GM18907 (cell line): ENCODE data around the gene DUSP2.

Source experiments
- ATAC-seq: cut with Tn5 transposase; IDR thresholded peaks from one replicate; pipeline ENCODE4 v1.9.1; 2021; ENCODE audit warnings: mild to moderate bottlenecking, moderate library complexity; ENCODE audit not compliant: unreplicated experiment

Gene DUSP2

DNA sequence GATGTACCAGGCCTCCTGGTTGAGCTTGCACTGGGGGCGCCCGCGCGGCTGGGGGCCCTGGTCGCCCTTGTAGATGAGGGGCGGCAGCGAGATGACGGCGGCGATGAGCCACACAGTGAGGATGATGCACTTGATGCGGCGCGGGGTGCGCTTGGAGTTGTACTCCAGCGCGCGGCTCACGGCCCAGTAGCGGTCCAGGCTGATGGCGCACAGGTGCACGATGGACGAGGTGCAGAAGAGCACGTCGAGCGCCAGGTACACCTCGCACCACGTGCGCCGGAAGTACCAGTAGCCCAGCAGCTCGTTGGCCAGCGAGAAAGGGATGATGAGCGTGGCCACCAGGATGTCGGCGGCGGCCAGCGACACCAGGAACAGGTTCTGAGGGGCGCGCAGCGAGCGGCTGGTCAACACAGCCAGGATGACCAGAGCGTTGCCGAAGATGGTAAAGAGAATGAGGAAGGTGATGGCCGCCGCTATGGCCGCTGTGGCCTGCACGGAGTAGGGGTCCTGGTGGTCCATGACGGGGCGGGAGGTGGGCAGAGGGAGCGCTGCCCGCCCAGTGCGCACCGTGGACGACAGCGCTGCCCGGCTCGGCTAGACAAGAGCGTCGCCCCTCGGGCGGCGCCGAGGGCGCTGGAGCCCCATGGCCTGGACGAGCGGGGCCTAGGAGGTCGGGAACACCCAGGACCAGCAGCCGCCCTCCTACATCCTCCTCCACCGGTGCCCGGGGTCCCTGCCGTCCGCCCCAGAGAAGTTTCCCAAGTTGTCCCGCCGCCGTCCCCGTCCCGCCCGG lies 29.4 kb downstream of the DUSP2 start:
- no peak for ATAC-seq

DNA sequence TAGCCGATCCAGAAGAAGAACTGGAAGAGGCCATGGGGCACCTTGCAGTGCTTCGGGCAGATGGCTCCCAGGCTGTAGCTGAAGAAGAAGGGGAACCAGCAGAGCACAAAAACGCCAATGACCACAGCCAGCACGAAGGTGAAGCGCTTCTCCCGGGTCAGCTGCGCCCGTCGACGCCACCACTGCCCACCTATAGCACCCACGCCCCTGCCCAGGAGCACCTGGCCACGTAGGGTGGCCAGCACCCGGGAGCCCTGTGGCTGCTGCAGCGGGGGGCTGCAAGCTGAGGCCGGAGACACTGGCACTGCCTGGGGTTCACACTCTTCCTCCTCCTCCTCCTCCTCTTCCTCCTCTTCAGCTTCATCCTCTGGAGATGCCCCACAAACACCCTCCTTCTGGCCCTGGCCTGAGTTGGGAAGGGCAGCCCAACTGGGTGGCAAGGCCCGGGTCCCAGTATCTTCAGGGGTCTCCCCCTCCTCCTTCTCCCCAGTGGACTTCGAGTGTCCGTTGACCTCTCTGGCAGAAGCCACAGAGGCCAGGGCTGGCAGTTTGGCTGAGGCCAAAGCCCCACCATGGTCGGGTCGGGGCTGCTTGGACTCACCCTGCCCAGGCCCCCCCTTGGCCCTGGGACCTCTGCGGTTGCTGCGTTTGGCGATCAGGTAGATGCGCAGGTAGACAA lies 30.2 kb downstream of the DUSP2 start:
- no peak for ATAC-seq

DNA sequence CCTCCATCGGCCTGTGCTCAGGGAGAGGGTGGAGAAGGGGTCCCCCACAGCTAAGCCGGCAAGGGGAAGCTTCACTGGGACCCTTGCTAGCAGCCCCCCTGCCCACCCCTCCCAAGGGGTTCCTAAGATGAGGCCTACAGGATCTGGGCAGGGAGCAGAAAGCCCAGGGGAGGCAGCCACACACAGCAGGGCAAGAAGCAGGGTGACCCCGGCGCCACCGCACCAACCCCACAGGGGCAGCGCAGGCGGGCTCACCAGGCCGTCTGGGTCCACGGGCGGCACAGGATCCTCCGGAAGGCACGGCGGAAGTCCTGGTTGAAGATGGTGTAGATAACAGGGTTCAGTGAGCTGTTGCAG lies 30.7 kb downstream of the DUSP2 start:
- no peak for ATAC-seq

DNA sequence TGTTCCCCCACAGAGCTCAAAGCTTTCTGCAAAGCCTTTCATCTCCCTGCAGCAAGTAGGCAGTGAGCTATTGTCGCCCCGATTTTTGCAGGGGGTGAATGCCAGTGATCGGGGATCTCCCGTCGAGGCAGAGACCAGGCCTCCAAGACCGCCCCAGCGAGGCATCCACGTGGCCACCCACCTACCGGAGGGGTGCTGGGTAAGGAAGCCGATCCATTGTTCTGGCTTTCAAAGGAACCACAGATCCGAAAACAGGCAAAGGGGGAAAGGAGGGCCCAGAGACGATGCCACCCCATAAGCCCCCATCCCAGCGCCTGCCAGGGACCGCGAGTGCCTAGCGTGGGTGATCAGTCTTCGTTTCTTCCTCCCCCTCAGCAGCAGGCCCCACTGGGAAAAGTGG lies 31.3 kb downstream of the DUSP2 start:
- no peak for ATAC-seq

DNA sequence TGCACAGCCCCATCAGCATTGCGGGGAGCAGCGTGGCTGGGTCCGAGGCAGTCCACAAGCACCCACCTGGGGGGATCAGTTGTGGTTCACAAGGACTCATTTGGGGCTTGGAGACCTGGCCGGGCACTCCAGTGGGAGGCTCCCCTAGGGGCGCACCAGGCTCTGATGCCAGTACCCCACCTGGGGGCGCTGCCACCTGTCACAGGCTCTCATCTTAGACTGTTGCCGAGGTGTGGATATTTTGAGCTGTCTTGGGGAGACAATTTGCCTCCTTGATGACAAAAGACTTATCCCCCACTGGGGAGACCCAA lies 31.9 kb downstream of the DUSP2 start:
- no peak for ATAC-seq

DNA sequence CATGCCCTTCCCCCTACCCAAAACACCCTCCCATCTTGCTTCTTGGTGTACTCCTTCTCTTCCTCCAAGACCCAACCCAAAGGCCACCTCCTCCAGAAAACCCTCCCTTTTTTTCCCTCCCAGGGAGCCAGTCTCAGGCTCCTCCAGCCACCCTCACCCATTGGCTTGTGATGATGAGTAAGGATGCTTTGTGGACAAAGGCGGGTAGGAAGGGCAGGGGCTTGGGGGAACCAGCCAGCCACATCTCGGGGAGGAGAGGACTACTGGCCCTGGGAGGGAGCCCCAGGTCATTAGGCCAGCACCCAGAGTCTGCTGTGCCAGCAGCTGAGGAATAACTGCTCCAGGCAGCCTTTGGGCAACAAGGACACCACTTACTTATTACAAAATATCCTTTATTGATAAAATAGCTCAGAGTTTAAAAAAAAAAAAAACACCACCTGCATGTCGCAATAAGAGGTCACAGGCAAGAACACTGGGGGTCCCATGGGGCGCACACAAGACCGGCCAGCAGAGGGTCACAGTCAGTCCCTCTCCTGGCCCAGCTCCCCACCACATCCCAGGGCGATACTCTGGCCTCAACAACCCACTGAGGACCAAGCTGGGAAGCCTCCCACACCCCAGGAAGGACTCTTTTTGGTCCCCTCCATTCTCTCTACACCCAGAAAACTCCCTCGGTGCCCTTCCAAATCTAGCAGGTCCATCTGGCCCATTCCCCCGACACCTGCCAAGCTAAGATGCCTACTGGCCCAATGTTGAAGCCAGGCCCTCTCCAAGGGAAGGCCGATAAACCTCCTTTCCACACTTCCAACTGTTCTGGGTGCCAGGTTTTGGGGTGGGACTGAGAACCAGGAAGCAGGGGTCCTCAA lies 32.5 kb downstream of the DUSP2 start:
- ATAC-seq = no peak

DNA sequence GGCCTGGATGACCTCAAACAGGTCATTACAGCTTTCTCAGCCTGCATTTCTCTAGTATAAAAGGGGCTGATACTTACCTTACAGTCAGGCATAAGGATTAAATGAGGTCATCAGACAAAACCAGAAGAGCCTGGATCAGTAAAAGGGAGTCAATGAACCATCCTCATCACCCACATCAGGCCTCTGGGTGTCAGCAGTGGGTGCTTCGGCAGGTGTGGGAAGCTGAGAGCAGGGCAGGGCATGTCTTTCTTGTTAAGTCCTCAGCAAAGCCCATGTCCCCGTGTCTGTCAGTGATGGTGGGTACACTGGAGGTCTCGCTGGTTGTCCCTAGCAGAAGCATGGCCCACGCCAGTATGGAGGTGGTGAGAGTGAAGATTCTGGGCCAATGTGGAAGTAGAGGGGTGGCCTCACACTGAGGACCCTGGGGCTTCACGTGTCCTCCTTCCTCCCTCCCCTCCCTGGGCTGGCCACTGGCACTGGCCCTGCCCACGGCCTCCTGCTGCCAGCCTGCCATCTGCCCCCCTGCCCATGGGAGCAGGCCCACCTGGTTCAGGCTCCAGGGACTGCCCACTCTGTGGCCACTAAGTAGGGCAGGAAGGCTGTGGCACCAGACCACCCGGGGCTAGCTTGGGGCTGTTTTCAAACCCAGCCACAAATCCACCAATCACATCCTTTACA lies 33.3 kb downstream of the DUSP2 start:
- ATAC-seq = no peak

DNA sequence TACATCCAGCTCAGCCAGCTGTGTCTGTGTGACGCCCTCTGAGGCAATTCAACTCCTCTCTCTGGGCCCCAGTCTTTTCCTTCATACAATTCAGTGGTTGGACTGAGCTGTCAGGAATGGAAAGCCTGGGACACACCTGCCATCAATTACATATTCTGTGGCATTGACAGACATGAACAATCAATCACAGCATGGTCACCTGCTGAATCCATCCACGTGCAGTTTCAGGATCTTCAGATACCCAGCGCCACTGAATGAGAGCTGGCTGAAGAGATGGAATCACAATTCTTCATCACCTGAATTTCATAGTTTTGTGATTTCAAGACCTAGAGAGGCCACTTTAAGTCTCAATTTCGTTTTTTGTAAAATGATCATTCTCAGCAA lies 34.0 kb downstream of the DUSP2 start:
- ATAC-seq = no peak

DNA sequence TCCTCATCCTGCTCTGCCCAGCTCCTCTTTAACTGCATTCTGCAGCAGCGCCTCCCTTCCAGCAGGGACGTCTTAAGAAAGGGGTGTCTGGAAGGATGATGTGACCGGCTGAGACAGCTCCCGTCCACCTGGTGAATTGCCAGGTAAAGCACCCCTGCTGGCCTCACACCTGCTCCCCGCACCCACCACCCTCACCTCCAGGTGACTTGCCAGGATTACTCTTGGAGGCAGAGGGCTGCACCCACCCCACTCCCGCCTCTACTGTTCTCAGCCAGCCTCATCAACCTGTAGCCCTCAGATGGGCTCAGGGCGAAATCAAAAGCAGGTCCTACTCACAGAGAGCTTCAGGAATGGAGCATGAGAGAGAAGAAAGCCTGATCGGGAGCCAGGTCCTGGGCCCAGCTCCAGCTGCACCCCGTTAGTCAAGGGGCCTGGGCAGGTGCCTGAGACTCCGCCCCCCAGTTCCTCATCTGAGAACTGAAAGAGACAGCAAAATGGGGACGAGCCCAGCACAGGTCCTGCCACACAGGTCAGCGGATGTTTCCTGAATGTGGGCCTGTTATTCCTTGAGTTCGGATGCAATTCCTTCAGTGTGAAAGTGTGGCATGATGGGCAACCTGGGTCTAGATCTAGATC lies 34.5 kb downstream of the DUSP2 start:
- no peak for ATAC-seq

DNA sequence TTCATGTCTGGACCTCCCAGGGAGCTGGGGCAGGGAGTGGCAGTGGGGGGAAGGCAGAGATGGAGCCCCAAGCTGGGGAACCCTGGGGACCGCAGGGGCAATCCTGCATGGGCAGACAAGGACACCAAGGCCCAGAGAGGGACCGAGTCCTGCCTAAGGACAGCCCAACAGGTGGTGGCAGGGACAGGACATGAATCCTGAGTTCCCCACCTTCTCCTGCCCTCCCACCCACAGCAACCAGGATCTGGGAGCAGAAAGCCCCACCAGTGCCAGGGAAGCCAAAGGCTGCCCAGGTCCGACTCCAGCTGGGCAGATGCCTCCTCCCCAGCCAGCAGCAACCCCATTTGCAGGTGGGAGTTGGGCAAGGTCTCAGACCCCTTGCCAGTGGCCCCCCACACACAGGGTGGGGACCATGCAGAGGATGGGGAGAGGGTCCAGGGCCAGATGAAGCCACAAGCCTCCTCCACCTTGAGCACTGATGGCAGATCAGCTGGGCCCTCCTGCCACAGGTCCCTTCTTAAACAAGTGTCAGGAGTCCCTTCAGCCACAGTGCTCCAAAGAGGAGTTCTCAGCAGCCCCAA lies 35.2 kb downstream of the DUSP2 start:
- ATAC-seq = no peak

DNA sequence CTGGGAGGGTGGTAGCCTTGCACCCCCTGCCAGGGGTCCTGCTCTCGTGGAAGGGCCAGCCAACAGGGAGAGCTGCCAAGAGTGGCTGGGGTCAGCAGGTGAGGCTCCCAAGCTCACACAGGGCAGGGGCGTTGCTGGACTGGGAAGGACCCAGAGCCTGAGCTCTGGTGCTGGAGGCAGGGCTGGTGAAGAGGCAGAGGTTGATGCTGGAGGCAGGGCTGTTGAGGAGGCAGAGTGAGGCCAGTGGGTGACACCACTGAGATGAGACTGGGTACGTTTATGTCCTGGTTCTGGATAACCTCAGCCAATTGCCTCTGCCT lies 35.9 kb downstream of the DUSP2 start:
- ATAC-seq = no peak

DNA sequence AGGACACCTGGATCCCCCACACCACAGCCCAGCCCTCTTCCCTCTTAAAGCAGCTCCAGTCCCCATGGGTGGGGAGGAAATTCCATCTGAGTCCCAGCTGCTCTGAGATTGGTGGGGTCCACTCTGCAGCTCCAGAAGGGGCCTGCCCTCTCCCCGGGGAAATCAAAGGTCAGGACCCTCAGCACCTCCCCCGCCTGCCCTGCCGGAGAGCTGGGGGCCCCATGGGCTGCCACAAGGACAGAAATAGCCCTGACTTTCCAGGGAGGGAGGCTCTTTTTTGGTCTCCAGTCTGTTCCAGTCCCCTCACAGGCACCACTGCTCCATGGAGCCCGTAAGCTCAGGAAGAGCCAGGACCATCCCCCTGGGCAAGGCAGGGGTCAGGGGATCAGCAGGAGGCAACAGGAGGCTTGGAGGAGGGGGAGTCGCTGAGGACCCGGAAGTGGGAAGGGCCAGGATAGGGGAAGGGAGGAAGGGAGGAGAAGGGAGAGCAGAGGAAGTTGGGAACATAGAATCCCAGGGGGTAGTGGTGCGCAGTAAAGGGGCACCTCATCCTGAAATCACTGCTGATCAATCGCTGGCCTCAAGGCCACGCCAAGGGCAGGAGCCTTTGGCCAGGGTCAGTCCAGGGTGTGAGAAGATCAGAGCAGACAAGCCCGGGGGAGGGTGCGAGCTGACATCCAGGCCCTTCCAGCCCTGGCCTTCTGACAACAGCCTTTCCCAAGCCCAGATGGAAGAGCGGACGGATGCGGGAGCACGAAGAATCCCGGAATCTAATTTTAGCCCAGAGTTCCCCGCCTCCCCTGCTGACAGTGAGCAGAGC lies 36.5 kb downstream of the DUSP2 start:
- no peak for ATAC-seq

DNA sequence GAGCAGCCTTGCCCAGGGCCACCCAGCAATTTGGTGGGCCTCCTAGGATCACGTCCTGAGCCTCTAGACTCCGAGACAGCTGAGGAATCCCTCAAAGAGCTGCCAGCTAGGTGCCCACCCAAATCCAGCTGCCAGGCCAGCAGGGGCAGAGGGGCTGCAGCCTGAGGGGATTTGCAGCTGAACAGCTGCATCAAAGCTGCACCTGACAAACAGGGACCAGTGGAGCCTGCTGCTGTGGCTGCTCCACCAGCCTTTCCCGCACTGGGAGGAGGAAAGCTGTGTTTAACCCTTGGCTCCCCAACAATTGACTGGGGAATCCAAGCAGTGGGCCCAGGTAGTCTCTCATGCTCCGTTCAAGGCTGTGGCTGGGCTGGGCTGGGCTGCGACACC lies 37.1 kb downstream of the DUSP2 start:
- ATAC-seq = no peak

DNA sequence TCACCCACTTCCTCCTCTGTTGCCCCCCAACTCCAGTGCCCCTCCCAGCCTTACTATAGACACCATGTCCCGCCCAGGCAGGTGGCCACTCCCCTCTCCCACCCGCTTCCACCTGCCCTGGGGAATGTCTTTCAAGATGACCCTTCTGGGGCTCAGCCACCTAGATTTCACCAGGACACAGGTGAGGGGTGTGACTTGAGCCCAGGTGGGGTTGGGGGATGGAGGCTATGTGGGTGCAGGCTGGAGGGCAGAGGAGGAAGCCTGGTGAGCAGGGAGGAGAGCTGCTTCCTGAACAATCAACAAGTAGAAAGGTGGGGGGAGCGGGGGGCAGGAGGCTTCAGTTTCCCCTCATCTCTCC lies 37.6 kb downstream of the DUSP2 start:
- ATAC-seq = no peak

DNA sequence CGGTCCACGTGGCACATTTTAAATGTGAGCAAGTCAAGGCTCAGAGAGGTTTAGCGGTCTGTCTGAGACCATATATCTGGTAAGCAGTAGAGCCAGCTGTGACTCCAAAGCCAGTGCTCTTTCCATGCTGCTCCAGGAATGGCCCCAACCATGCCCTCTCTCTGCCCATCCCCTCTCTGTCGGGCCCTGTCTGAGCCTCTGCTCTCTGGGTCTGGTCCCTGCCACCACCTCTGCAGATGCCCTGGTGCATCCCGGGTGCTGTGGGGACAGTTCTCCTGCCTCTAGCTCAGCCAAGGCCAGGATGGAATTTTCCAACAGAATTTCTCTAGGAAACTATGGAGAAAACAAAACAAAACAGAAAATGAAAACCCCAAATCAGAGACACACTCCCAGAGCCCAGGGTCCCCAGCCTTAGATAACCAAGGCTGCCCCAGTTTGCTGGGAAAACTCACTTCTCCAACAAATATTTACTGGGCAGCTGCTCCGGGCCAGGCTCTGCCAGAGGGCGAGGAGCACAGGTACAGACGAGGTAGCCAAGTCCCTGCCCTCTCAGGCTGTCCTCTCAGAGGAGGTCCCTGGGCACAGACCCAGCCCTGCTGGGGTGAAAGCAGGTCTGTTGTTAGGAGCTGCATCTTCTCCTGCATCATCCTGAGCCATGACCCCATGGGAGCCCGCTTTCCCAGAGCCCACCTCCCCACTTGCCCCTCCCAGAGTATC lies 38.1 kb downstream of the DUSP2 start:
- no peak for ATAC-seq

DNA sequence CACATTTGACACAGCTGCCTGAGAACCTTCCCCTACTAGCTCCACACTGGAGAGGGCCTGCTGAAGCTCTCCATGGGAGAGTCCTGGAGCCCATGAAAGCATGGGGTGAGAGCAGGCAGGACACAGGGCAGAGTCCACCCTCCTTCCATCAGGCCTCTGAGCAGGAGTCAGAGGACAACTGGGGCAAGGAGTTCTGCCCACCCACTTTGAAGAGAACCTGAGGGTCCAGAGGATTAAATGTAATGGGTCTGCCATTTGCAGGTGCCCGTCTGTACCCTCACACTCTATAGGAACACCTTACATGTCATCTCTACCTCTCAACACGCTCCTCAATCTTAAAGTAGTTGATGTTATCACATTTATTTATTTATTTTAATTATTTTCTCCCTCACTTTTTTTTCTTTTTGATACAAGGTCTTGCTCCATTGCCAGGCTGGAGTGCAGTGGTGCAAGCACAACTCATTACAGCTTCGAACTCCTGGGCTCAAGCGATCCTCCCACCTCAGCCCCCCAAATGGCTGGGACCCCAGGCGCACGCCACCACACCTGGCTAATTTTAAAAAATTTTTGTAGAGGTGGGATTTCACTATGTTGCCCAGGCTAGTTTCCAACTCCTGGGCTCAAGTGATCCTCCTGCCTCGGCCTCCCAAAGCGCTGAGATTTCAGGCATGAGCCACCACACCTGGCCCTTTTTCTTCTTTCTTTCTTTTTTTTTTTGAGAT lies 39.1 kb downstream of the DUSP2 start:
- ATAC-seq = no peak

DNA sequence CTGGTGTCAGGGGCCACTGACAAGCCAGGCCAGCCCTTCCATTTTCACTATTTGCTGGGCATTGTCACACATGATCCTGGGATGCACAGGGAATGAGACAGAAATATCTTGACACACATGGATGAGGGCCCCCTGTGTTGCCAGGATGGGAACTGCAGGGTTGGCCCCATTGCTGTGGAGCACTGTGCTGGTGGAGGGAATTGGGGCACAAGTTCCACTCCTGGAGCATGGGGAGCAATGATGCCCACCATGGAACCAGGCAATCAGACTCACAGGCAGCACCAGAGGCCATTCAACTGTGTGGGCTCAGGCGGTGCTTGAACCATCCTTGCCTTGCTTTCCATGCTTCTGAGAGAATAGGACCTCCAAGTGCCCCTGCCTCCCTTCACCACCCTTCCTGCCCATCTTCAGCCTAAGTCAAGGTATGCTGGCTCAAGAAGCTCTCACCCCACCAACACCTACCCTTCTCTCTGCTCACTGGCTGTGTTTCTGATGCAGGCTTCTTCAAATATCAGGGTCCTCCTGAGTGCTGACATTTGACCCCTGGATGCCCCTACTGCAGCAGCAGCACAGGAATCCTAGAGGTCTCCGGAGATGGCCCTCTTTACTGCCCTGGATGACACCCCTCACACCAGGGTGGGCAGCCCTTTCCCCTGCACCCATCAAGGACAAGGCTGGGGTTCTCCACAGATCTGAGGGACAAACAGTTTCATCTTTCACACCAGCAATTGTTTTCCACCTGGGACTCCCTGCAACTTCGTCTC lies 39.9 kb downstream of the DUSP2 start:
- ATAC-seq = no peak

DNA sequence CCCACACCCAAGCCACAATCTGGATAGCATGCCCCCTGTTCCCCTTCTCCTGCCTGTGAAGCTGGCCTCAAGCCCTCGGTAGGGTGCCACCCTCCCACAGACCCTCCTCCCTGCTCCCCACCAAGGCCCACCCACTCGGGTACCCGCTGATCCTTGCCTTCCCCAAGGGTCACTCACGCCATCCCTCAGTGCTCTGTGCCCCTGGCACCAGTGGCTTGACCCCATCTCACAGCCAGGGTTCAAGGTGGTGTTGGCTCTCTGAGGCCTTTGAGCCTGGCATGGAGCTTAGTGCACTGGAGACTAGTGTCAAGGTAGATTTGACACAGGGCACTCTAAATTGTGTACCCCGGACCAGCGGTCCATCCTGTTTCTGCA lies 40.8 kb downstream of the DUSP2 start:
- no peak for ATAC-seq
